ENCODE results near the gene SLC6A4.

Gene SLC6A4

DNA sequence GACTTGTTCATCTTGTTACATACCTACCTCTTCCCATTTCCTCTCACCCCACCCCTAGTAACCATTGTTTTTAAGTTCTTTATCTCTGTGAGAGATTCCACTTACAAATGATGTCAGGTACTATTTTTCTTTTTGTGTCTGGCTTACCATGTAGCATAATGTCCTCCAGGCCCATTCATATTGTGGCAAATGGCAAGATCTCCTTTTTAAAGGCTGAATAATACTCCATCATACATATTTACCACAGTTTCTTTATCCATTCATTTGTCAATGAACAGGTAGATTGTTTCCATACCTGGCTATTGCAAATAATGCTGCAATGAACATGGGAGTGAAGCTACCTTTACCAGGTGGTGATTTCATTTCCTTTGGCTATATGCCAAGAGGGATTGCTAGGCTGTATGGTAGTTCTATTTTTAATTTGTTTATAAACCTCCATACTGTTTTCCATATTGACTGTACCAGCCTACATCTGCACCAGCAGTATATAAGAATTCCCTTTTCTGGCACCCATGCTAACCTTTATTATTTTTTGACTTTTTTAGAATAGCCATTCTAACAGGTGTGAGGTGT lies 65.0 kb downstream of the SLC6A4 start:
- TF ChIP-seq NFIC (IDR thresholded peaks at IDR 0.05), result peak; percentile 60
- no peak for TF ChIP-seq USF1 (IDR thresholded peaks at IDR 0.05)

DNA sequence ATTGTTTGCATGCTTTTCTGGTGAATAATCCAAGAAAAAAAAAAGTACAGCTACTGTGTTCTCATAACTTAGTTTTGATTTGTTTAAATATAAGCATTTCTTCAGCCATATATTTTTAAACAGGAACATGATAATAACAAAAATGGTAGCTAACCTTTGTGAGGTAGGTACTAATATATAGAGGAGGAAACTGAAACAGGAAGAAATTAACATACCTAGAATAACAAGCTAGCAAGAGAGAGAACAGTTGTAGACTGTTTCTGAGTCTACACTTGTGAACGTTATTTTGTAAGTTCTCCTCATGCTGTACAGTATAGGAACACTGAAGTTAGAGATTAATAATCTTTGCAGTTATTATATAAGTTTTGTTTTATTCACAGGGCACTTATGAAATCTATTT lies 69.5 kb downstream of the SLC6A4 start:
- TF ChIP-seq YY1 (IDR thresholded peaks at IDR 0.05; ENCODE audit: low read depth) (no peak), CEBPB (IDR thresholded peaks at IDR 0.05) (no peak), CREB1 (IDR thresholded peaks at IDR 0.05; ENCODE audit: low read depth) (no peak), FOXM1 (IDR thresholded peaks at IDR 0.05; ENCODE audit: borderline replicate concordance, low read depth) (no peak), ZBTB7A (IDR thresholded peaks at IDR 0.05; ENCODE audit: low read depth) (no peak), EP300 (IDR thresholded peaks at IDR 0.05; ENCODE audit: borderline replicate concordance) (no peak), RAD21 (IDR thresholded peaks at IDR 0.05; ENCODE audit: low read depth) (no peak), EGR1 (IDR thresholded peaks at IDR 0.05) (no peak)

- no peak for TF ChIP-seq USF1 (IDR thresholded peaks at IDR 0.05)
Observed at GRCh38 chr17:30165147-30165546, 70.3 kb downstream of the SLC6A4 start.

DNA sequence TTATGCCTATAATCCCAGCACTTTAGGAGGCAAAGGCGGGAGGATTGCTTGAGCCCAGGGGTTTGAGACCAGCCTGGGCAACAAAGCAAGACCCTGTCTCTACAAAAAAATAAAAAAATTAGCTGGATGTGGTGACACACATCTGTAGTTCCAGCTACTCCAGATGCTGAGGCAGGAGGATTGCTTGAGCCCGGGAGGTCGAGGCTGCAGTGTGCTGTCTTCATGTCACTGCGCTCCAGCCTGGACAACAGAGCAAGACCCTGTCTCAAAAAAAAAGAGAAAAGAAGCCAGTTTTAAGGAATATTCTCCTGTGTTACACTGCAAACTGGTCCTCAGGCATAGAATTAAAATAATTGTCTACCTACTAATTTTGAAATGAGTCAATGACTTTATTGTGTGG lies 71.0 kb downstream of the SLC6A4 start:
- TF ChIP-seq TAF1 (IDR thresholded peaks at IDR 0.05; ENCODE audit: low read depth) (no peak), CEBPB (IDR thresholded peaks at IDR 0.05) (no peak), RAD21 (IDR thresholded peaks at IDR 0.05; ENCODE audit: low read depth) (no peak), EP300 (IDR thresholded peaks at IDR 0.05; ENCODE audit: borderline replicate concordance) (no peak), ZBTB7A (IDR thresholded peaks at IDR 0.05; ENCODE audit: low read depth) (no peak), NFIC (IDR thresholded peaks at IDR 0.05) (no peak), CREB1 (IDR thresholded peaks at IDR 0.05; ENCODE audit: low read depth) (no peak), EGR1 (IDR thresholded peaks at IDR 0.05) (no peak), YY1 (IDR thresholded peaks at IDR 0.05; ENCODE audit: low read depth) (no peak), USF1 (IDR thresholded peaks at IDR 0.05) (no peak), REST (IDR thresholded peaks at IDR 0.05; ENCODE audit: low read depth) (no peak), FOXM1 (IDR thresholded peaks at IDR 0.05; ENCODE audit: borderline replicate concordance, low read depth) (no peak)
- TF ChIP-seq, protein P1, sequence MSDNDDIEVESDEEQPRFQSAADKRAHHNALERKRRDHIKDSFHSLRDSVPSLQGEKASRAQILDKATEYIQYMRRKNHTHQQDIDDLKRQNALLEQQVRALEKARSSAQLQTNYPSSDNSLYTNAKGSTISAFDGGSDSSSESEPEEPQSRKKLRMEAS (IDR thresholded peaks at IDR 0.05), result no peak

DNA sequence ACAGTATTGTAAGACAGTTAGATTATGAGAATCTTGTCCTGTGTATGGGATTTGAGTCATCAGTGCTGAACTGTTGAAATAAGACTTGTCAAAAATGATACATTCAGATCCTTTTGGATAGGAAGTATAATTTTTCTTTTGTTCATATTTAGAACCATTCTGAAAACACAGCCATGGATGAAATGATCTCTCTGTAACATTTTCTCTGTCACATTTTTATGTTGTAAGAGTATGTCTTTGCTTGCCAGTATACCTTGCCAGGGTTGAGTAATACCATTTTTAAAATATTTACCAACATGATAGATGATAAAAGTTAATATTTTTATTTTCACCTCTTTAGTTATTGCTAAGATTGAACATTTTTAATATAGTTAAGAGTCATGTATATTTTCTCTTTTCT lies 73.9 kb downstream of the SLC6A4 start:
- no peak for TF ChIP-seq RAD21 (IDR thresholded peaks at IDR 0.05; ENCODE audit: low read depth)
- no peak for TF ChIP-seq NFIC (IDR thresholded peaks at IDR 0.05)
- no peak for TF ChIP-seq REST (IDR thresholded peaks at IDR 0.05; ENCODE audit: low read depth)
- no peak for TF ChIP-seq CREB1 (IDR thresholded peaks at IDR 0.05; ENCODE audit: low read depth)
- TF ChIP-seq, protein P1 (IDR thresholded peaks at IDR 0.05), result no peak

- TF ChIP-seq, protein P1 (IDR thresholded peaks at IDR 0.05), result no peak
- TF ChIP-seq USF1 (IDR thresholded peaks at IDR 0.05) (no peak), TCF12 (IDR thresholded peaks at IDR 0.05; ENCODE audit: low read depth) (no peak), RAD21 (IDR thresholded peaks at IDR 0.05; ENCODE audit: low read depth) (no peak), TAF1 (IDR thresholded peaks at IDR 0.05; ENCODE audit: low read depth) (no peak), CREB1 (IDR thresholded peaks at IDR 0.05; ENCODE audit: low read depth) (no peak), EP300 (IDR thresholded peaks at IDR 0.05; ENCODE audit: borderline replicate concordance) (no peak), ZBTB7A (IDR thresholded peaks at IDR 0.05; ENCODE audit: low read depth) (no peak), YY1 (IDR thresholded peaks at IDR 0.05; ENCODE audit: low read depth) (no peak)
Observed at GRCh38 chr17:30160419-30161172, 74.9 kb downstream of the SLC6A4 start.
